HG03457 (cell line): ENCODE results near the gene LHFPL6.

ENCODE experiments used
- ATAC-seq: cut with Tn5 transposase; IDR thresholded peaks from one replicate; pipeline ENCODE4 v1.9.1; 2021; ENCODE audit warnings: moderate number of reproducible peaks; ENCODE audit not compliant: unreplicated experiment

The LHFPL6 gene

GRCh38 chr13:39557285-39557955 is 45.6 kb downstream of the LHFPL6 start:
- no peak for ATAC-seq

- no peak for ATAC-seq
Observed at GRCh38 chr13:39556866-39557265, 46.1 kb downstream of the LHFPL6 start.

- no peak for ATAC-seq
Observed at GRCh38 chr13:39554371-39554770, 48.6 kb downstream of the LHFPL6 start.

GRCh38 chr13:39552246-39552645 is 50.7 kb downstream of the LHFPL6 start:
- ATAC-seq, result no peak

- ATAC-seq, result no peak
Observed at GRCh38 chr13:39550931-39551330, 52.1 kb downstream of the LHFPL6 start.

- no peak for ATAC-seq
Observed at GRCh38 chr13:39547108-39547507, 55.9 kb downstream of the LHFPL6 start.

GRCh38 chr13:39542361-39542760 is 60.6 kb downstream of the LHFPL6 start:
- no peak for ATAC-seq

- no peak for ATAC-seq
Observed at GRCh38 chr13:39540929-39541605, 61.9 kb downstream of the LHFPL6 start.

- no peak for ATAC-seq
Observed at GRCh38 chr13:39538816-39539790, 63.9 kb downstream of the LHFPL6 start.

GRCh38 chr13:39536906-39537305 is 66.1 kb downstream of the LHFPL6 start:
- ATAC-seq, result no peak

- no peak for ATAC-seq
Observed at GRCh38 chr13:39536274-39536673, 66.7 kb downstream of the LHFPL6 start.

- ATAC-seq, result no peak
Observed at GRCh38 chr13:39533651-39534150, 69.3 kb downstream of the LHFPL6 start.

GRCh38 chr13:39531646-39532045 is 71.3 kb downstream of the LHFPL6 start:
- no peak for ATAC-seq

- no peak for ATAC-seq
Observed at GRCh38 chr13:39530916-39531315, 72.1 kb downstream of the LHFPL6 start.

GRCh38 chr13:39528661-39528980 is 74.4 kb downstream of the LHFPL6 start:
- ATAC-seq, result no peak

GRCh38 chr13:39527961-39528660 is 74.9 kb downstream of the LHFPL6 start:
- ATAC-seq, result no peak

GRCh38 chr13:39527301-39527700 is 75.7 kb downstream of the LHFPL6 start:
- no peak for ATAC-seq

- no peak for ATAC-seq
Observed at GRCh38 chr13:39526499-39526898, 76.5 kb downstream of the LHFPL6 start.

GRCh38 chr13:39525506-39525905 is 77.5 kb downstream of the LHFPL6 start:
- no peak for ATAC-seq

GRCh38 chr13:39524795-39525194 is 78.2 kb downstream of the LHFPL6 start:
- ATAC-seq, result no peak

GRCh38 chr13:39522329-39522728 is 80.7 kb downstream of the LHFPL6 start:
- no peak for ATAC-seq
